K562 (cell line): ENCODE measurements around the gene DLGAP1.

Experiments
- ATF6 ChIP-seq: sonication (generic); formaldehyde crosslinking; IDR thresholded peaks from 2 replicates; pipeline ENCODE4 v1.4.0; 2020; ENCODE audit warnings: mild to moderate bottlenecking, missing genetic modification reagents
- BCLAF1 ChIP-seq, 2 experiments: fragments of 450-650 bp in 1 of 2; IDR thresholded peaks; 2 replicates each; pipeline ENCODE4 v1.6.1; 2011 to 2017; ENCODE audit warnings: low read depth in 2 of 2, antibody characterized with exemption in 1 of 2, borderline replicate concordance in 1 of 2, low read length in 1 of 2, mild to moderate bottlenecking in 1 of 2, mixed read lengths in 1 of 2; ENCODE audit not compliant: control insufficient read depth in 1 of 2
- BDP1 ChIP-seq: IDR thresholded peaks from 3 replicates; pipeline ENCODE4 v1.6.1; 2011; ENCODE audit not compliant: insufficient read length, insufficient read depth
- CTCF ChIP-seq, 3 experiments: IDR thresholded peaks in 2 of 3; conservative IDR thresholded peaks in 1 of 3; 2 replicates each; pipeline ENCODE4 v1.5.1; 2011 to 2012; ENCODE audit warnings: low read length in 3 of 3, mild to moderate bottlenecking in 3 of 3, control low read depth in 2 of 3, improper control_type of control experiment in 1 of 3, inconsistent platforms in 1 of 3, low read depth in 1 of 3, mixed read lengths in 1 of 3, moderate library complexity in 1 of 3; ENCODE audit not compliant: insufficient read depth in 2 of 3
- HMG20A ChIP-seq: fragments of 450-650 bp; formaldehyde crosslinking; conservative IDR thresholded peaks from 2 replicates; pipeline ENCODE4 v1.4.0; 2020; ENCODE audit warnings: mild to moderate bottlenecking, mixed read lengths
- HNRNPL ChIP-seq: fragments of 200-400 bp; formaldehyde crosslinking; IDR thresholded peaks from 2 replicates; pipeline ENCODE4 v1.6.1; 2017; ENCODE audit warnings: low read depth, mild to moderate bottlenecking, low read length
- NCOA1 ChIP-seq: fragments of 450-650 bp; IDR thresholded peaks from 2 replicates; pipeline ENCODE4 v1.6.1; 2016; ENCODE audit warnings: low read depth
- RCOR1 ChIP-seq, 2 experiments: IDR thresholded peaks; 2 replicates each; pipeline ENCODE4 v1.6.1; 2012; ENCODE audit warnings: low read depth in 2 of 2, low read length in 2 of 2, borderline replicate concordance in 1 of 2, improper control_type of control experiment in 1 of 2
- SMARCA5 ChIP-seq: fragments of 450-650 bp; IDR thresholded peaks from 2 replicates; pipeline ENCODE4 v1.6.1; 2016
- SP2 ChIP-seq: IDR thresholded peaks from 2 replicates; pipeline ENCODE4 v1.6.1; 2011; ENCODE audit warnings: mild to moderate bottlenecking, low read depth, low read length, moderate library complexity; ENCODE audit not compliant: poor library complexity, severe bottlenecking; ENCODE audit errors: extremely low read depth
- TCF7L2 ChIP-seq: fragments of 150-350 bp; IDR thresholded peaks from 2 replicates; pipeline ENCODE4 v1.6.1; 2016; ENCODE audit warnings: low read depth, mild to moderate bottlenecking, low read length, moderate library complexity
- ZNF232 ChIP-seq: sonication (generic); formaldehyde crosslinking; IDR thresholded peaks from 2 replicates; pipeline ENCODE4 v1.8.0; 2022; ENCODE audit warnings: mild to moderate bottlenecking, missing genetic modification reagents

- TF ChIP-seq SMARCA5: no peak
- no peak for TF ChIP-seq RCOR1 (IDR thresholded peaks at IDR 0.05; ENCODE audit: borderline replicate concordance in 1 of 2, low read depth in 2 of 2, low read length in 2 of 2)
- no peak for TF ChIP-seq HNRNPL
- no peak for TF ChIP-seq SP2
- no peak for TF ChIP-seq TCF7L2
- no peak for TF ChIP-seq BCLAF1 (IDR thresholded peaks at IDR 0.05; ENCODE audit: borderline replicate concordance in 1 of 2, control insufficient read depth in 1 of 2, low read depth in 2 of 2, low read length in 1 of 2)
- no peak for TF ChIP-seq BDP1
- TF ChIP-seq CTCF (IDR thresholded peaks at IDR 0.05 in 2 of 3, conservative IDR thresholded peaks at IDR 0.05 in 1 of 3; ENCODE audit: insufficient read depth in 2 of 3, low read depth in 1 of 3, low read length in 3 of 3): no peak
- no peak for TF ChIP-seq NCOA1
- no peak for TF ChIP-seq HMG20A (CRISPR knock-in tag)
- no peak for TF ChIP-seq ATF6 (CRISPR knock-in tag)
- TF ChIP-seq ZNF232 (CRISPR knock-in tag): no peak
Measured at GRCh38 chr18:3906116-3906750, 548.9 kb downstream of the DLGAP1 start.
